AG09309 (cell line): Measurements from ENCODE around the gene FAM228B.

Source experiments
- DNase-seq: peaks from one replicate; pipeline ENCODE4 v3.0.0-alpha.2; 2010; ENCODE audit warnings: low read depth
- H3K4me3 ChIP-seq: 2 replicates; pipeline ENCODE4 v1.5.1; 2011; ENCODE audit warnings: mild to moderate bottlenecking, low read depth, low read length, moderate library complexity; ENCODE audit not compliant: control insufficient read depth
- CTCF ChIP-seq: IDR thresholded peaks from 2 replicates; pipeline ENCODE4 v1.5.1; 2011; ENCODE audit warnings: mild to moderate bottlenecking, low read depth, low read length, inconsistent platforms; ENCODE audit not compliant: insufficient read depth, control insufficient read depth; ENCODE audit errors: missing control alignments

The FAM228B gene

GRCh38 chr2:24206714-24207113, 83.4 kb downstream of the FAM228B start:
- no peak for DNase-seq
- no peak for TF ChIP-seq CTCF

GRCh38 chr2:24207359-24207758, 84.1 kb downstream of the FAM228B start:
- H3K4me3 ChIP-seq = no peak overlapping the region
- TF ChIP-seq CTCF = no peak
- no peak for DNase-seq

More at GRCh38 chr2:24206714-24207113, 83.4 kb downstream of the FAM228B start:
- no peak overlapping the region for H3K4me3 ChIP-seq

GRCh38 chr2:24208490-24208889, 85.2 kb downstream of the FAM228B start:
- no peak overlapping the region for H3K4me3 ChIP-seq
- no peak for DNase-seq
- no peak for TF ChIP-seq CTCF

GRCh38 chr2:24209389-24210105, 86.3 kb downstream of the FAM228B start:
- no peak overlapping the region for H3K4me3 ChIP-seq
- no peak for TF ChIP-seq CTCF
- no peak for DNase-seq

- H3K4me3 ChIP-seq = no peak overlapping the region
- no peak for TF ChIP-seq CTCF
- no peak for DNase-seq
Observed at GRCh38 chr2:24210106-24210455, 86.8 kb downstream of the FAM228B start.

- no peak overlapping the region for H3K4me3 ChIP-seq
- TF ChIP-seq CTCF = no peak
- no peak for DNase-seq
Observed at GRCh38 chr2:24210723-24211122, 87.5 kb downstream of the FAM228B start.
